ENCODE results near the gene TRABD2A.
A peak's percentile ranks its signal among the peaks of the same experiment; 100 is the strongest.
"Not testable (repeated sequence)": the region's sequence is repeated elsewhere in the genome, so short reads cannot be mapped to it uniquely, and the experiment has no call there.

TRABD2A gene

GRCh38 chr2:84880645-84881521 lies at the start of gene TRABD2A:
Gene TRABD2A (minus strand): TSS chr2:84881084. CDS start chr2:84881039, 45 bp downstream.
- DNase-seq (ENCODE audit: low read depth), result peak; percentile 31

DNA sequence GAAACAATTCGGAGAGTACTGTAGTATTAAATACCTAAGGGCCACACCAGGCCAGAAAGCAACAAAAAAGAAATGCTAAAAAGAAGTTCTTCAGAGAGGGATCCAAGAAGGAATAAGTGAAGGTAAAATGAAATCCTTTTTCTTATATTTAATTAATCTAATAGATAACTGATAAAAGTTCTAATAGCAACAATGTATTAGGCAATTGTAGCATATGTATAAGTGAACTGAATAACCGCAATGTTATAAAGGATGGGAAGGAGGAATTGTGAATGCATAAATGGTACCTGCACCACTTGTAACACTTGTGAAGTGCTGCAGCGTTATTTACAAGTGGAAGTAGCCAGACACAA lies 46.4 kb upstream of the TRABD2A start:
- no peak for DNase-seq (ENCODE audit: low read depth)

DNA sequence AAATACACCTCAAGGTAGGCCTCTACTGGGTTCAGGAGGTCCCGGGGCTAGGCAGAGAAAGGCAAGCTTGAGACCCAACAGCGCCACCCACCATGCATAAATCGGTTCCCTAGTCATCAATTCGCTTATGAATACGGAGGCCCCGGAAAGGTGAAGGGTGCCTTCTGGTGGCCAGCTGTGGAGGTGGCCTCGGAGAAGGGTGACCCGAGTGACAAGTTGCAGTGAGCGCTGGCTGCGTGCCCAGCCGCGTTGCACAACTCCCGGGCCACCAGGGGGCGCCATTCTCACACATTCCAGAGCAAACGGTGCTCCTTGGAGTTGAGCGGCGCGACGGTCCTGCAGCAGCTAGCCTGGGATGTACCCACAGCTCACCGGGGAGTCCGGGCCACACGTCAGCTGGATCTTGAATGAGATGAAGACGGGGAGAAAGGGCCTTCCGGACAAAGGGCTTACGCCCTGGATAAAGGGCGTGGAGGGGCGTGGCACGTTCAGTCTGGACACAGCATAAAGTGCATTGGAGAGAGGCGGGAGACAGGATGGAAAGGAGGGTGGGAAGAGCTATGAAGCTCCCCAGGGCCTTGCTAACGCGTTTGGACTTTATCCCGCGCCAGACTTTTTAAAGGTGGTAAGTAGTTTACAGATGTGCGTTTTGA lies 45.0 kb upstream of the TRABD2A start:
- peak; percentile 93 for DNase-seq (ENCODE audit: low read depth)

DNA sequence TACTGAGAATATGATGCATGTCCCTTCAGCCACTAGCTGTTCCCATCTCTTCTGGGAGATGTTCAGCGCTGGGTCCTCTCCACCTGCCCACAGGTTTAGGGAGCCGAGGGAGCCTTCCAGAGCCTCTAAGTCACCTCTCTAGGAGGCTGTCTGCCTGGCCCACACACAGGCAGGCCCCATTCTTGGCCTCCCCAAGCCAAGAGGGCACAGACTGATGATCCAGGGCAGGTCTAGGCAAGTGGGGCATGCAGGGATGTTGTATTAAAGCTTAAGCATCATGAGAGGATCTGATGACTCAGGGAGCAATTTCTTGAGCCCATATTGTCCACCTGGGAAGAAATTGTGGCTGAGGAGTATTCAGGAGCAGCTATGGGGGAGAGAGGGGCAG lies 44.4 kb upstream of the TRABD2A start:
- no peak for DNase-seq (ENCODE audit: low read depth)

DNA sequence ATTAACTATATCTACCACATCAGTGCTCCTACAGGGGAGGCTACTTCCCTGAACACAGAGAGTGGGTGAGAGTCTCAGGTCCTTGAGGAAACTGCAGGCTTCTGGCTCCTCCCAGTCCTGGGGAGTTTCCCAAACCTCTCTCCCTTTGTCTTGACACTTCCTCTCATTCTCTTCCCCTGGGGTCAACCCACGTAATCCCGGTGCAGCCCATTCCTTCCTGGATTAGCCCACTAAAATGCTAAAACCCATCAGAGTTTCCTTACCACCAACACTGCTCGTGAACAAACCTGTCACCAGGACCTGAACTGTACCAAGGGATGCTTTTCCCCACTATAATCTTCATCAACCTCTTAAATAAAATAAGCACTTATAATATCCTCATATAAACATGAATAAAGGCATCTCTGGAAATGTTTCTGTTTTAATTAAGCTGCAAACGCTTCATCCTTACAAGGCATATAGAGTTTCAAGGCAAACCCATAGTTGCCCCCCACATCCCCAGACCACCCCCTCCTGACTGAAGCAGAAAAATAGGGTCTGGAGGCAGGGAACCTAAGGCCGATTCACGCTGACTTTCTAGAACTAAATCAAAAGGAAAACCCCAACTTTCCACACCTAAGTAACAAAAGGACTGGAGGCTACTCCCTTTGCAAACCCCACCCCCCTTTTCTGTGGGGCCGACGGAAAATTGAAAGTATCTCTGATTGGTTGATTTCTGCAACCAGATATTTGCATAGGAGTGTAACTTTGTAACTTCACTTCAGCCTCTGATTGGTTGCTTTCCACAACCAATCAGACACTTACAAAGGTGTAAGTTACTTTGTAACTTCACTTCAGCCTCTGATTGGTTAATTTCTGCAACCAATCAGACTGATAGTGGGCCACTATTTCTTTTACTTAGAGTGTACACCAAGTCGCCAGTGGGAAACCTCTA lies 43.6 kb upstream of the TRABD2A start:
- DNase-seq (ENCODE audit: low read depth), result no peak

- no peak for DNase-seq (ENCODE audit: low read depth)
Observed at GRCh38 chr2:84923009-84923408, 42.1 kb upstream of the TRABD2A start.

- no peak for DNase-seq (ENCODE audit: low read depth)
Observed at GRCh38 chr2:84919885-84920580, 39.1 kb upstream of the TRABD2A start.

GRCh38 chr2:84918430-84918829 lies 37.5 kb upstream of the TRABD2A start:
- DNase-seq (ENCODE audit: low read depth), result no peak

GRCh38 chr2:84917821-84918220 lies 36.9 kb upstream of the TRABD2A start:
- not testable (repeated sequence) for DNase-seq (ENCODE audit: low read depth)

GRCh38 chr2:84915675-84916074 lies 34.8 kb upstream of the TRABD2A start:
- not testable (repeated sequence) for DNase-seq (ENCODE audit: low read depth)

DNA sequence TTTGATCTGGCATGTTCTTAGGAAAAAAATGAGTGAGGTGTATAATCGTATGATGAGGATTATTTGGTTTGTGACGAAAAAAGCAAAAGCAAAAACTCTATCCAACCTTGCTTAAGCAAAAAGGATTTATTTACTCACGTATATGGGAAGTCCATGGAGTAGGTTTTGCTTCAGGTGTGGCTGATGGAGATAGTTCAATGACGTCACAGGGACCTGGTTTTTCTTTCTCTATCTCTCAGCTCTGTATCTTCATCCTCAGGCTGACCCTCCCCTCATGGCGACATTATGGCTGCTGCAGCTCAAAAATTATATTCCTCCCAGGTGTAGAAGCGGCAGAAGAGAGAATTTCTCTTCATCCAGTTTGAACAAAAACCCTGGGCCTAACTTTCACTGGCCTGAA lies 33.5 kb upstream of the TRABD2A start:
- DNase-seq (ENCODE audit: low read depth), result no peak

GRCh38 chr2:84912984-84913383 lies 32.1 kb upstream of the TRABD2A start:
- no peak for DNase-seq (ENCODE audit: low read depth)

- no peak for DNase-seq (ENCODE audit: low read depth)
Observed at GRCh38 chr2:84911135-84911678, 30.3 kb upstream of the TRABD2A start.

DNA sequence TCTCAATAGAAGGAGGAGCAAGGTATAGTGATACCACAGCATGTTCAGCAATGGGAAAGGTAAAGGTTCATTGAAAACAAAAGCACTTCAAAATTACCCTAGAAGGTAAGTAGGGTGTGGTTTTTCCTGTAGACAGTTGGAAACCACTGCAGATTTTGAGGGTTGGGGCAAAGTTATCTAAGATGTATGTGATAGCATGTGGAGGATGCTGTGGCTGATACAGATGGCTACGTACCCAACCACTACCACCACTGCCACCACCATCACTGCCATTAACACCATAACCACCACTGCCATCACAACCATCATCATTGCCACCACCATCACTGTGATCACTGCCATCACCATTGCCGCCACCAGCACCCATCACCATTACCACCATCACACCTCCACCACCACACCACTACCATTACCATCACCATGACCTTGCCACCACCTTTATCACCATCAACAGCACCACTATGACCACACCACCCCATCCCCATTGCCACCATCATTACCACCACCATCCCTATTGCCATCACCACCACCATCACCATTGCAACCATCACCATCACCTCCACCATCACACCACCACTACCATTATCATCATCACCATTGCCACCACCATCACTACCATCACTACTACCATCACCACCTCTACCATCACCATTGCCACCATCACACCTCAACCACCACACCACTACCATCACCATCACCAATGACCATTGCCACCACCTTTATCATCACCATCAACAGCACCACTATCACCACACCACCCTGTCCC lies 28.2 kb upstream of the TRABD2A start:
- no peak for DNase-seq (ENCODE audit: low read depth)

- DNase-seq (ENCODE audit: low read depth), result no peak
Observed at GRCh38 chr2:84906900-84907714, 26.2 kb upstream of the TRABD2A start.

- DNase-seq (ENCODE audit: low read depth), result peak; percentile 52
Observed at GRCh38 chr2:84906108-84906899, 25.4 kb upstream of the TRABD2A start.

DNA sequence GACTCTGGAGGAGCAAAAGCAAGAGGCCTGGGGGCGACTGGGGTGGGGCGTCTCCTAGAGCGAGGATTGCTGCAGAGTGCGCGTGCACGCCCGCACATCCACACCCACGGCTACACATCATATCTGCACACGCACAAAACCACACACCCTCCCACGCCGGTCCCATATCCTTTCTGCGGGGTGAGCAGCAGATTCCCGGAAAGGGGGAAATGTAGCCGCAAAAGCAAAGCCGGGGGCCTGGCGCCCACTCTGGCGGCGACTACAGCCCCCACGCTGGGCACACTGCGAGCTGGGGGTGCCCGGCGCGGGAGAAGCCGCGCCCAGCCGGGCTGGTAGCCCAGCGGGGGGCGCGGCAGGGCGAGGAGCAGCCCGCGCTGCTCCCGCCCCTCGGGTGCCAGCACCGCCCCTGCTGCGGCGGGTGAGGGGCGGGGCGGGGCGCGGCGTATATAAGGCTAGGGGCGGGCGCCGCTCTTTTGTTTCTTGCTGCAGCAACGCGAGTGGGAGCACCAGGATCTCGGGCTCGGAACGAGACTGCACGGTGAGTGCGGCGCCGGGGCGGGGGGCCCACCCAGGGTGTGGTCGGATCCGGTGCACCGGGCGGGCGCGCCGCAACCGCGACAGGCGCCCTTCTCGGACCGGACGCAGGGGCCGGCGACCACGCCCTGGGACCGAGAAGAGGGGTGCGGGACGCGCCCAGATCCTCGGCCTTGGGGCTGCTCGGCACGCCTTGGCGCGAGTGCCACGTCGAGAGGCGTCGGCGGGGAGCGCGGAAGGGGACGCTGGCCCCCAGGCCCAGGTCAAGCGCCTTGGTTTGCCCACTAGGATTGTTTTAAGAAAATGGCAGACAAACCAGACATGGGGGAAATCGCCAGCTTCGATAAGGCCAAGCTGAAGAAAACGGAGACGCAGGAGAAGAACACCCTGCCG lies 24.6 kb upstream of the TRABD2A start, which contains the start of gene TMSB10:
TSS of gene TMSB10 (plus strand) at position 476 of the 927 bp plus-strand sequence.
- peak; percentile 81 for DNase-seq (ENCODE audit: low read depth)

GRCh38 chr2:84904717-84905174 lies 23.9 kb upstream of the TRABD2A start:
- no peak for DNase-seq (ENCODE audit: low read depth)

Data from stimulated activated CD8-positive, alpha-beta memory T cell treated with anti-CD3 and anti-CD28 coated beads, Interleukin-12 subunit alpha, Interleukin-12 subunit beta, amount 100 ng/mL, for 4 hours (primary cell).